ENCODE results near the gene ATP1A2. TPM values are rescaled to one million over a fixed set of nuclear protein-coding genes. Genes with fewer than 3 reads are reported as not detected.

The ATP1A2 gene
- total RNA-seq, 1 donor from 2014 or later, result 401 TPM

- no peak overlapping the region for H3K4me3 ChIP-seq
- no peaks in the 10 kb centered on the region for H3K27me3 ChIP-seq (ENCODE audit: low read depth)
- TF ChIP-seq CTCF (IDR thresholded peaks at IDR 0.05; ENCODE audit: borderline replicate concordance), result no peak
- no peaks in the 10 kb centered on the region for H3K36me3 ChIP-seq
- H3K4me1 ChIP-seq, result peaks cover 39% of the 10 kb centered on the region
- H3K27ac ChIP-seq (replicated peaks), result peak overlapping the region; percentile 34
- intact Hi-C loops (cut with micrococcal nuclease), result no loop called here
- H3K9me3 ChIP-seq (replicated peaks), result no peaks in the 10 kb centered on the region
- no peak for DNase-seq
These were observed 11.7 kb upstream of the ATP1A2 start for GRCh38 chr1:160103658-160104408.

- Histone ChIP-seq H3K9me3 (replicated peaks) (no peaks in the 10 kb centered on the region), H3K27me3 (ENCODE audit: low read depth) (no peaks in the 10 kb centered on the region), H3K4me3 (no peak overlapping the region), H3K27ac (replicated peaks) (peak overlapping the region; percentile 34), H3K4me1 (peaks cover 34% of the 10 kb centered on the region), H3K36me3 (no peaks in the 10 kb centered on the region)
- TF ChIP-seq CTCF (IDR thresholded peaks at IDR 0.05; ENCODE audit: borderline replicate concordance), result no peak
- DNase-seq, result no peak
- intact Hi-C loops (cut with micrococcal nuclease), result no loop called here
These were observed 11.1 kb upstream of the ATP1A2 start for GRCh38 chr1:160104486-160104885.

GRCh38 chr1:160105155-160105554 lies 10.4 kb upstream of the ATP1A2 start:
- H3K9me3 ChIP-seq (replicated peaks), result no peaks in the 10 kb centered on the region
- peak overlapping the region; percentile 34 for H3K27ac ChIP-seq (replicated peaks)
- peaks cover 31% of the 10 kb centered on the region for H3K4me1 ChIP-seq
- H3K4me3 ChIP-seq, result no peak overlapping the region
- DNase-seq, result no peak
- intact Hi-C loops (cut with micrococcal nuclease), result no loop called here
- TF ChIP-seq CTCF (IDR thresholded peaks at IDR 0.05; ENCODE audit: borderline replicate concordance), result no peak
- no peaks in the 10 kb centered on the region for H3K36me3 ChIP-seq
- no peaks in the 10 kb centered on the region for H3K27me3 ChIP-seq (ENCODE audit: low read depth)

- Histone ChIP-seq H3K4me1 (peaks cover 13% of the 10 kb centered on the region), H3K27ac (replicated peaks) (no peak overlapping the region), H3K27me3 (ENCODE audit: low read depth) (peaks cover 5% of the 10 kb centered on the region), H3K4me3 (no peak overlapping the region), H3K9me3 (replicated peaks) (no peaks in the 10 kb centered on the region), H3K36me3 (no peaks in the 10 kb centered on the region)
- DNase-seq, result no peak
- intact Hi-C loops (cut with micrococcal nuclease), result no loop called here
- no peak for TF ChIP-seq CTCF (IDR thresholded peaks at IDR 0.05; ENCODE audit: borderline replicate concordance)
These were observed 8.0 kb upstream of the ATP1A2 start for GRCh38 chr1:160107512-160107911.

GRCh38 chr1:160108888-160109662 lies 6.5 kb upstream of the ATP1A2 start:
- peak overlapping the region; percentile 5 for H3K27ac ChIP-seq (replicated peaks)
- no peak overlapping the region for H3K4me3 ChIP-seq
- intact Hi-C loops (cut with micrococcal nuclease), result no loop called here
- peaks cover 15% of the 10 kb centered on the region for H3K4me1 ChIP-seq
- peak; percentile 67 for TF ChIP-seq CTCF (IDR thresholded peaks at IDR 0.05; ENCODE audit: borderline replicate concordance)
- DNase-seq, result no peak
- peaks cover 5% of the 10 kb centered on the region for H3K27me3 ChIP-seq (ENCODE audit: low read depth)
- no peaks in the 10 kb centered on the region for H3K9me3 ChIP-seq (replicated peaks)
- H3K36me3 ChIP-seq, result no peaks in the 10 kb centered on the region

All from left ventricle myocardium inferior (tissue), 1 donor.